ENCODE data around the gene STK36. TPM values are rescaled to one million over a fixed set of nuclear protein-coding genes. Genes with fewer than 3 reads are reported as not detected.

The STK36 gene
- total RNA-seq, 1 experiment from 2014 or later = 38.7 TPM

DNA sequence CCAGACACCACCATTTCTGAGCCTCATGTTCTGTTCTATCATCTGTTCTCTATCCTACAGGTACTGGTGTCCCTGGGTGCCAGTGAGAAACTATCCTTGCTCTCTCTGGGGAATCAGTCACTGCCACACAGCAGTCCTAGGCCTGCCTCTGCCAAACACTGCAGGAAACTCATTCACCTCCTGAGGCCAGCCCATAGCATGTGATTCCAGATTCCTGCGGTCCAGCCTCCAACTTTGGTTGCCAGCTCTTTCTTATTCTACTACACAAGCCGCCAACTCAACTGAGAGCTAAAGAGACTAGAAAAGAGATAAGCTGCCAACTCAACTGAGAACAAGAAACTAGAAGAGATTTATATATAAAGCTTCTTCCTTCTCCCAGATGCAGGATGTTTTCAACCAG, 29.9 kb downstream of the STK36 start:
- WGBS (ENCODE audit: extremely low coverage, insufficient read length, low lambda C conversion rate) = no CpG with 5 or more reads among the region's 2 CpGs
- H3K36me3 Mint-ChIP-seq (ENCODE audit: insufficient read depth in 1 of 3, low read depth in 3 of 3) = peaks cover 4 to 27% (median 23%) of the 10 kb centered on the region in 3 experiments; a peak in 6 of 7 replicates

More for the DNA sequence above, 29.9 kb downstream of the STK36 start:
- no peak overlapping the region for H2BK12ac ChIP-seq (ENCODE audit: insufficient read length, low read depth, low read length)
- TF ChIP-seq CTCF (conservative IDR thresholded peaks at IDR 0.05) = no peak
- H2BK120ac ChIP-seq (ENCODE audit: low read depth, low read length, poor library complexity, severe bottlenecking) = no peak overlapping the region
- no peaks in the 10 kb centered on the region for H4K20me1 ChIP-seq (ENCODE audit: control insufficient read depth, insufficient read depth, insufficient read length)
- H3K4me1 ChIP-seq (ENCODE audit: insufficient read depth, low read length) = no peaks in the 10 kb centered on the region
- no peak for DNase-seq
- no peak overlapping the region for H3K9ac ChIP-seq (ENCODE audit: extremely low read depth, insufficient read length, low read length)
- no peak overlapping the region for H3K4me3 Mint-ChIP-seq
- no peak overlapping the region for H3K4me2 ChIP-seq (ENCODE audit: insufficient read depth, insufficient read length, low read length)
- H2BK20ac ChIP-seq (ENCODE audit: low read depth, low read length, poor library complexity, severe bottlenecking) = no peak overlapping the region
- H2AK5ac ChIP-seq (ENCODE audit: insufficient read length, low read length) = no peak overlapping the region
- no peaks in the 10 kb centered on the region for H3K79me2 ChIP-seq (ENCODE audit: insufficient read depth, low read length)
- H4K8ac ChIP-seq (replicated peaks; ENCODE audit: insufficient read length, low read depth, low read length) = no peak overlapping the region
- H3K27ac ChIP-seq (ENCODE audit: insufficient read length, low read depth, low read length) = no peak overlapping the region
- H3K23me2 ChIP-seq (ENCODE audit: insufficient read length, low read depth, low read length, poor library complexity, severe bottlenecking) = no peaks in the 10 kb centered on the region
- no peak overlapping the region for H3K56ac ChIP-seq (ENCODE audit: insufficient read length, low read depth, low read length)
- peaks cover 9% of the 10 kb centered on the region in 2 experiments for H3K4me1 Mint-ChIP-seq
- H2AFZ ChIP-seq (ENCODE audit: low read length) = no peak overlapping the region
- H3T11ph ChIP-seq (ENCODE audit: low read length) = no peak overlapping the region
- no peak overlapping the region for H2BK5ac ChIP-seq (ENCODE audit: insufficient read length, low read length)
- no peaks in the 10 kb centered on the region for H3K9me3 Mint-ChIP-seq
- no peaks in the 10 kb centered on the region for H3K79me1 ChIP-seq (ENCODE audit: insufficient read depth, low read depth, low read length, poor library complexity, severe bottlenecking)
- H3K27me3 Mint-ChIP-seq (ENCODE audit: low read depth) = no peaks in the 10 kb centered on the region
- H2BK15ac ChIP-seq (ENCODE audit: low read depth, low read length) = no peak overlapping the region
- no peak overlapping the region for H3K4ac ChIP-seq (ENCODE audit: low read depth, low read length)
- H4K91ac ChIP-seq (ENCODE audit: insufficient read length, low read depth, low read length) = no peak overlapping the region
- no peak overlapping the region for H4K5ac ChIP-seq (ENCODE audit: insufficient read length, low read depth, low read length)
- no peaks in the 10 kb centered on the region for H3K9me3 ChIP-seq (ENCODE audit: control insufficient read depth, low read depth, low read length)
- H3K27me3 ChIP-seq (ENCODE audit: insufficient read depth, low read length) = no peaks in the 10 kb centered on the region
- peak overlapping the region in 2 of 3 experiments; percentile 4 to 59; a peak in 2 of 7 replicates for H3K27ac Mint-ChIP-seq
- H3K23ac ChIP-seq (ENCODE audit: insufficient read length, low read depth, low read length) = no peak overlapping the region
- no peak overlapping the region for H3K18ac ChIP-seq (ENCODE audit: insufficient read length, low read depth, low read length)
- no peak overlapping the region for H3K14ac ChIP-seq (ENCODE audit: insufficient read depth, low read length)

Data from H9 (cell line).